HG03571 (cell line): ENCODE results near the gene RPL39.
"Not testable (repeated sequence)": the region's sequence is repeated elsewhere in the genome, so short reads cannot be mapped to it uniquely, and the experiment has no call there.

Experiments used
- ATAC-seq: cut with Tn5 transposase; IDR thresholded peaks from one replicate; pipeline ENCODE4 v1.9.1; 2021; ENCODE audit not compliant: unreplicated experiment

The RPL39 gene

GRCh38 chrX:119763836-119764387 is 27.5 kb downstream of the RPL39 start:
- ATAC-seq = no peak

DNA sequence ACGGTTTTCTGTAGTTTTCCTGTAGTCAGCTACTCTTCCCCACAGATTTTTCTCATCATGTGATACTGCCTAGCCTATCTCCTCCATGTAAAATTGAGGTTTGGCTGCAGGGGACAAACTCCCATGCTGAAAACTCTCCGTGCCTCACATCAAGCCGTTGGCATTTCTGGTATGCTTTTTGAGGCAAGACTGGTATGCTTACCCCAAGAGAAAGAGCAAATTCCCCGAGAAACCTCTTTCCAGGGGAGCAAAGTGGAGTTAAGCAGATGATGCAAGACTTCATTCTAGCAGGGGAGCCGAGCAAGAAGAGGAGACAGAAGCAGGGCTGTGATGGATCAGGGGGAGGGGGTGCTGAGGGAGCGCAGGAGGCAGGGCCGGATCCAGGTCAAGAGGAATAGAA is 28.2 kb downstream of the RPL39 start:
- ATAC-seq = no peak

DNA sequence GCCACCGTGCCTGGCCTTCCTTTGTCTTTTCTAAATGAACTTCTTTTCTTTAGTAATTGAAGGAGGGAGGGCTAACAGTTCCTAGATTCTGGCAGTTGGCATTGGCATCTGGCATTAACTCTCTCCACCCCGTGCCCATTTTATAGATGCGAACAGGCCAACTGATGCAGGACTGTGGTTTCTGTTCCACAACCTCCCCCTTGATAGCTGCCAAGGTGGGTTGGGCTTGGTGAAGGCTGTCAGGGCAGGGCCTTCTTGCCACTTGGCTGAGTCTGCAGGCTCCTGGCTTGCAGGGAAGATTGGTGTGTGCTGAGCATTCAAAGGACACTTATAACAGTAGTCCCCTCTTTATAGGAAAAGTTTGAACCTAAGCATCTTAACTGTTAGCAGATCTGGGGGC is 28.7 kb downstream of the RPL39 start:
- ATAC-seq = no peak

DNA sequence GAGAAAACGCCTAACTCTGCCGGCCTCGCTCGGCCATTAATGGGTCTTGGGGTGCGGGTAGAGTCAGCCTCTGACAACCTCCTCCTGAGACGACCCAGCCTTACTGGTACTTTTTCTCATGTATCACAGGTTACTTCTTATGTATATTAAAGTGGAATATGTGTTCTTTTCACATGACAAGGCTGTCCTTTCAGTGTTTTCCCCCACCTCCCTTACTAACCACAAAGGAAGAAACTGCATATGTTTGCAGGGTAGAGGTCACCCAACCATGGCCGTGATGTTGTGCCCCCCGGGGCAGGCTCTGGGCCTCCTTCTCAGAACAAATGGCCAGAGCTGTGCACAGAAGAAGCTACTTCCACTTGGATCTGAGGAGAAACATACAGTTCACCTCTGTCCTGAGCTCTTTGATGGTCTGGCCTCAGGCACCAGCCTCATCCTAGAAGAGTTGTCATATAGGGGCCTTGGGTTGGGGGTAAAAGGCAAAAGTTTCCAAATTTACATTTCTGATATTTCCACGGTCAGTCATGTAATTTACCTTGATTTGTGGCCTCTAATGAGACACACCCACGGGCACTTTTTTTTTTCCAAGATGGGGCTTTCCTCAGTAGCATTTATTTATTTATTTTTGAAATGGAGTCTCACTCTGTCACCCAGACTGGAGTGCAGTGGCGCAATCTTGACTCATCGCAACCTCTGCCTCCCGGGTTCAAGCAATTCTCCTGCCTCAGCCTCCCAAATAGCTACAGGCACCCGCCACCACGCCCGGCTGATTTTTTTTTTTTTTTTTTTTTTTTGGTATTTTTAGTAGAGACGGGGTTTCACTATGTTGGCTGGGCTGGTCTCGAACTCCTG is 31.2 kb downstream of the RPL39 start:
- no peak for ATAC-seq

GRCh38 chrX:119759248-119759766 is 32.1 kb downstream of the RPL39 start:
- no peak for ATAC-seq

DNA sequence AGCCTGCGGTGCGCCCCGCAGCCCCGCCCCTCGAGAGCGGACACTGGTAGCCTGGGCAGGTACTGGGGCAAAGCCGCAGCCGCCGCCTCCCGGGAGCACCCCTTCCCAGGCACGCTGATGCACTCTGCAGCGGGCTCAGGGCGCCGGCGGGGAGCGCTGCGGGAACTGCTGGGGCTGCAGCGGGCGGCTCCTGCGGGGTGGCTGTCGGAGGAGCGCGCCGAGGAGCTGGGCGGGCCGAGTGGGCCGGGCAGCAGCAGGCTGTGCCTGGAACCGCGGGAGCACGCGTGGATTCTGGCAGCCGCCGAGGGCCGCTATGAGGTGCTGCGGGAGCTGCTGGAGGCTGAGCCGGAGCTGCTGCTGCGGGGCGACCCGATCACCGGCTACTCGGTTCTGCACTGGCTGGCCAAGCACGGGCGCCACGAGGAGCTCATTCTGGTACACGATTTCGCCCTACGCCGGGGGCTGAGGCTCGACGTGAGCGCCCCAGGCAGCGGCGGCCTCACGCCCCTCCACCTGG is 32.6 kb downstream of the RPL39 start:
- ATAC-seq = no peak

DNA sequence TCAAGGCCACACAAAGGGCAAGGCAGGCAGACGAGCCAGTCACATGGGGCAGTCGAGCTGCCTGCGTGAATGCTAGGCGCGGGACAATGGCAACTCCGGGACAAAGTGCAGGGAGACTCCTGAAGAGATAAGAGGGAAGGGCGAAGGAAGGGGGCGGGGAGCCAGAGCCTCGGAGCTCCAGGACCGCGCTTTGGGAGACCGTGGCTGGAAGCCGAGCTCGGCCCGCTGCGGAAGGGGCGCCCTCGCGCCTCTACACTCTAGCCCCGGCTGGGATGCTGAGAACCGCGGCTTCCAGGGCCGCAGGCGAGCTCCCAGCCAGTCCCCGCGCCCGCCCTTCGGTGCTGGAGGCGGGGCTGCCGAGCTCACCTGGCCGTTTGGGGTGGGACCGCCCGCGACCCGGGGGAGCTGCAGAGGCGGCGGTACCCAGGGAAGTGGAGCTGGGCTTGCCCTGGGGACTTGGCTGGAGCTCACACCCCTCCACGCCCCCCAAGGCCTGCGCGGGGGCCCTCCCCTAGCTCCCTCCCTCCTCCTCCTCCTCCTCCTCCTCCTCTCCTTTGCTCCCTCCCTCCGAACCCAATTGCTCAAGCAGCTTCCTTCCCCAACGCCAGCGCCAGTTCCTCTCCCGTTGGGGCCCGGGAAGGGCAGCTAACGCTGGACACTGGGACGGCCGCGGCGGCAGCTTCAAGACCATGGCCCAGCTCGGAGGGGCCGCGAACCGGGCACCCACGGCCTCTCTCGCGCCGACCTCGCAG is 33.3 kb downstream of the RPL39 start, which contains the start of gene SOWAHD:
Gene SOWAHD, plus strand, starts transcription at position 610 of the 752 bp plus-strand sequence. Its CDS starts 80 bp downstream, at position 690.
- ATAC-seq = no peak

DNA sequence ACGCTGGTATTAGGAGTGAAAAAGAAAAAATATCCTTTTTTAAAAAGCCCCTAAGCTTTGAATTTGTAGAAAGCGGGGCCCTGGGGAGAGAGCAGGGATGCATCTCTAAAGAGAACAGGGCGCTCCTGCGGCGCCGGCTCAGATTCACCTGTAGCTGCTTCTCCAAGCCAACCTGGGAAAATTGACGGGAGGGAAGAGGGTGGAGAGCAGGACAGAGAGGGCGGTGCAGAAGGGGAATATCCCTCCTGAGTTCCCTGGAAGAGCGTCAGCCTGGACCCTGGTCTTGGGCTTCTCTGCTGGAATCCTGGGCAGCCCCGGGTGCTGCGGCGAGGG is 33.8 kb downstream of the RPL39 start:
- no peak for ATAC-seq

DNA sequence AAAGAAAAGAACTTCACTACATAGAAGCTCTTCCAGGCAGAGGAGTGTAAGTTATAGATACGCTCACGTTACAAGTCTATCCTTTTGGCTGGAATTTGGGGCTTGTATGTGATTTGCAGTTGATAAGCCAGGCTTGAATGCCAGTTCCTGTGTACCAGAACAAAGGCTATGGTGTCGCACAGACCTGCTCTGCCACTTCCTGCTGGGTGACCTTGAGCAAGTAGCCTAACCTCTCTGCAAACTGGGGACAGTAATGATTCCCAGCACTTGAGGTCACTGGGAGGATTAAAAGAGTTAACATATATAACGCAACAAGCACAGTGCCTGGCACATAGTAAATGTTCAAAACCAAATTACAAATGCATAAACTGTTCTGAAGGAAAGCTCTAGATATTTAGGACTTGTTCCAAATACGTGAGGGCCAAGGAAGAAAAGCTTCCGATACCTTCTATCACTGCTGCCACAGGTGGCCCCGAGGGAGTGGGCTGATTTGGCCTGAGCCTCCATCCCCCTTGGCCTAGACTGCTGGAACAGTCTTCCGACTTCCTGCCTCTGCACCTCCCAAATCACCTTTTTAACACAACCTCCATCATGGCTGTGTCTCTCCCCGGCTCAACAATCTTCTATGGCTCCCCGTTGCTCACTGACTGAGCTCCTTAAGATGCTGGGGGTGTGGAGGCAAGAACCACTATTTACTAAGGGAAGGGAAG is 34.3 kb downstream of the RPL39 start:
- no peak for ATAC-seq

- ATAC-seq = peak; percentile 67
Measured at GRCh38 chrX:119755981-119756533, 35.4 kb downstream of the RPL39 start.

DNA sequence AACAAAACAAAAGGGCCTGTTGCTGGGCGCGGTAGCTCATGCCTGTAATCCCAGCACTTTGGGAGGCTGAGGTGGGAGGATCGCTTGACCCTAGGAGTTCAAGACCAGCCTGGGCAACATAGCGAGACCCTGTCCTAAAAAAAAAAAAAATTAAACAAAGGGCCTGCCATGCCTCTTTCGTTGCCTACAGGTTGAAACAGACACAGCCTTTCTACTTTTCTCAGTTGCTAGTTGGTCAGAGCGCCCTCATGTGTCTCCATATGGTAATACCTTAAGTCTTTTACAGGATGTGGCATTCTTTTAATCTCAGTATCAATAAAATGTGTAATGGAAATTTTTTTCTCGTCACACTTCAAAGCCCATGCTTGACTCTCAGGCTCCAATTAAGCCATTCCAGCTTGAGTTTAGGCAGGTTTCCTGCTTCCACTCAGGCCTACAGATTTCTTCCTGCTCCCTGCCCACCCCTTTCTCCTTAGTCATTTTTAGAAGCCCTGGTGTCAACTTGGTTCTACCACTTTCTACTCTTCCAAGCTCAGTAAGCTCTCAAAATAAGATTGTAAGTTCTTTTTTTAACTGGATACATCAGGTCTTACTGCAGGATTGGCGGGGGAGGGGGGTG is 37.7 kb downstream of the RPL39 start:
- no peak for ATAC-seq

DNA sequence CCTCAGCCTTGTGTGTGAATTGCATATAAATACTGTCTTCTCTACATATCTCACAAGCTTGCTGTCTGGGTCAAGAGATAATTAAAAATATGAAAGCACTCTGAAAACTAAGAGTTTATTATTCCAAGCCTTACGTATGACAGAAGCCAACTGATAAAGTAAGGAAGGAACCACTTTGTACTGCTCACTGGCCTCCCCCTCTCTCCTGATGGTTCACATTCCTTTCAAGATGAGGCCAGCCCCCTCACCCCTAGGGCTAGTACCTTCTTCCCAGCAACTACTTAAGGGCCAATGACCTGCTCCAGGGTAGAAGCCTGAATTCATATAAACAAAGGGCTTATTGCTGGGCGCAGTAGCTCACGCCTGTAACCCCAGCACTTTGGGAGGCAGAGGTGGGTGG is 38.4 kb downstream of the RPL39 start:
- ATAC-seq = no peak

GRCh38 chrX:119750751-119751150 is 40.7 kb downstream of the RPL39 start:
- ATAC-seq = not testable (repeated sequence)

DNA sequence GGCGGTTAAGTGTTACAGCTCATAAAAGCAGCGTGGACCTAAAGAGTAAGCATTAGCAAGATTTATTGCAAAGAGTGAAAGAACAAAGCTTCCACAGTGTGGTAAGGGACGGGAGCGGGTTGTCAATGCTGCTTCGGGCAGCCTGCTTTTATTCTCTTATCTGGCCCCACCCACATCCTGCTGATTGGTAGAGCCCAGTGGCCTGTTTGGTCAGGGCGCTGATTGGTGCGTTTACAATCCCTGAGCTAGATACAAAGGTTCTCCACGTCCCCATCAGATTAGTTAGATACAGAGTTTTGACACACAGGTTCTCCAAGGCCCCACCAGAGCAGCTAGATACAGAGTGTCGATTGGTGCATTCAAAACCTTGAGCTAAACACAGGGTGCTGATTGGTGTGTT is 41.3 kb downstream of the RPL39 start:
- not testable (repeated sequence) for ATAC-seq

DNA sequence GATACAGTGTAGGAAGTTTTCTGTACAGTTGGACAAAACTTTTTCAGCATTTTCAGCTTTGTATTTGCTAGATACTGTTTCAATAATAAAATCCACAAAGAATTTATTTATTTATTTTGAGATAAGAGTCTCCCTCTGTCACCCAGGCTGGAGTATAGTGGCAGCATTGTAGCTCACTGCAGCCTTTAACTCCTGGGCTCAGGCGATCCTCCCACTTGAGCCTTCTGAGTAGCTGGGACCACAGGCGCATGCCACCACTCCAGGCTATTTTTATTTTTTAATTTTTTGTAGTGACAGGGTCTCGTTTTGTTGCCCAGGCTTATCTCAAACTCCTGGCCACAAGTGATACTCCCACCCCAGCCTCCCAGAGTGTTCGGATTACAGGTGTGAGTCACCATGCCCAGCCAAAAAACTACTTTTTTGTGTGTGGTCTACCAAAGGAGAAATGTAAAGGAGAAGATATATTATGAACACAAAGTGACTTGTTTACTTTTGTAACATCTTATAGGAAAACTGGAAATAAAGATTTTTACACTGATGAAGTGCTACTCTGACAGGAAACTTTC is 46.1 kb downstream of the RPL39 start:
- ATAC-seq = no peak

DNA sequence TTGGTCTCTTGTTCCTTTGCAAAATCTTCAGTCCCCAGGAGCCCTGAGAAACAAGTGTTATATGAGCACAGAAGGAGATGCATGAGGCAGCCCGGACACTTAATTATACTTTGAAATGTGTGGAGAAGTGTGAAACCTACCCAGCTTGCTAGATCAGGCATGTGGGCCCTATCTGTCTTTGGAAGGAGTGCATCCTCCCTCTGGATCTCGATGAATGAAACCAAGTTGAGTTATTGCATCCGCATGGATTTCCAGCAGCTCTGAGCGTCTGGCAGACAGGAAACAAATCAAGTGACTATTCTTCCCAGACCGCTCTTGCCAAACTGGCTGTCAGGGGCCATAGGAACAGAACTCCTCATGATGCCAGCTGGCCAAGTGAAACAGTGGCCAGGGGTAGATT is 52.7 kb downstream of the RPL39 start:
- ATAC-seq = no peak
